CD4-positive, alpha-beta T cell (primary cell): ENCODE measurements around the gene SLC24A4. TPM values are rescaled to one million over a fixed set of nuclear protein-coding genes. Genes with fewer than 3 reads are reported as not detected.

Experiments
- ATAC-seq: fragments of 200-7000 bp; cut with Tn5 transposase; one replicate; pipeline ENCODE4 v1.10.0; 2022; ENCODE audit warnings: mild to moderate bottlenecking; ENCODE audit not compliant: poor library complexity
- CTCF ChIA-PET: fragments of 350-600 bp; sonication (Branson Sonifier 250); formaldehyde crosslinking; loops from one replicate; lab custom pipeline; 2021; ENCODE audit warnings: antibody characterized with exemption, inconsistent platforms; lab: Charles Lee
- POLR2A ChIA-PET: fragments of 350-600 bp; sonication (Branson Sonifier 250); formaldehyde crosslinking; loops from one replicate; lab custom pipeline; 2021; ENCODE audit warnings: antibody characterized with exemption, inconsistent platforms; lab: Charles Lee
- DNase-seq, 14 experiments: peaks; one replicate each; pipeline ENCODE4 v3.0.0-alpha.2; 2013 to 2020; ENCODE audit warnings: mixed read lengths in 2 of 14
- H3K27ac ChIP-seq, 2 donors: one replicate each; pipeline versions ENCODE4 v1.5.1 to v1.7.0; 2013; ENCODE audit warnings: low read length in 2 of 2, low read depth in 1 of 2, mild to moderate bottlenecking in 1 of 2
- H3K27me3 ChIP-seq, 2 experiments: 1 replicate in 1 of 2; 2 replicates in 1 of 2; pipeline versions ENCODE4 v1.6.1 to v1.7.0; 2013; ENCODE audit warnings: low read length in 2 of 2, control low read depth in 1 of 2, mild to moderate bottlenecking in 1 of 2, moderate library complexity in 1 of 2; ENCODE audit not compliant: insufficient read depth in 2 of 2, control insufficient read depth in 1 of 2
- H3K36me3 ChIP-seq: one replicate; pipeline ENCODE4 v1.6.1; 2013; ENCODE audit warnings: low read length, control low read depth; ENCODE audit not compliant: insufficient read depth
- H3K4me1 ChIP-seq: one replicate; pipeline ENCODE4 v1.6.1; 2013; ENCODE audit warnings: low read length, control low read depth; ENCODE audit not compliant: insufficient read depth
- H3K4me3 ChIP-seq: one replicate; pipeline ENCODE4 v1.5.1; 2013; ENCODE audit warnings: mild to moderate bottlenecking, low read length, moderate library complexity
- H3K9me3 ChIP-seq, 2 experiments: 1 replicate in 1 of 2; 2 replicates in 1 of 2; pipeline versions ENCODE4 v1.6.1 to v1.7.0; 2013; ENCODE audit warnings: low read length in 2 of 2, mild to moderate bottlenecking in 2 of 2, control low read depth in 1 of 2, moderate library complexity in 1 of 2; ENCODE audit not compliant: control insufficient read depth in 1 of 2, insufficient read depth in 1 of 2
- H3K27ac Mint-ChIP-seq: one replicate; pipeline ENCODE4 v1.8.0; 2020; ENCODE audit warnings: mixed read lengths
- H3K27me3 Mint-ChIP-seq: one replicate; pipeline ENCODE4 v1.8.0; 2021; ENCODE audit warnings: mixed read lengths
- H3K36me3 Mint-ChIP-seq: one replicate; pipeline ENCODE4 v1.8.0; 2021; ENCODE audit warnings: low read depth, mixed read lengths
- H3K4me1 Mint-ChIP-seq: one replicate; pipeline ENCODE4 v1.8.0; 2021; ENCODE audit warnings: low read depth, mixed read lengths
- H3K4me3 Mint-ChIP-seq: one replicate; pipeline ENCODE4 v1.8.0; 2020; ENCODE audit warnings: mild to moderate bottlenecking, mixed read lengths
- H3K9me3 Mint-ChIP-seq: one replicate; pipeline ENCODE4 v1.8.0; 2020; ENCODE audit warnings: mixed read lengths
- intact Hi-C, 2 experiments: fragments of 100-400 bp; cut with DNase I in 1 of 2; cut with micrococcal nuclease in 1 of 2; formaldehyde crosslinking; loops; one replicate each; pipeline versions ENCODE4 v1.15.1 to v1.9.0; 2023 to 2025; cut with DNase I, micrococcal nuclease
- total RNA-seq, 174 experiments: library from RNA in 2 of 174; stranded (reverse) in 2 of 174; gene quantifications; one replicate each; pipeline ENCODE4 v1.2.3 and lab custom pipeline; 2021 to 2026
- TF ChIP-seq, protein P1 (sequence below): fragments of 200-600 bp; IDR thresholded peaks from one replicate; pipeline ENCODE4 v1.8.0; 2022; ENCODE audit warnings: antibody characterized with exemption, mild to moderate bottlenecking

Gene SLC24A4
- total RNA-seq, 2 experiments from 2014 or later, result 0.11 to 0.19 TPM

DNA sequence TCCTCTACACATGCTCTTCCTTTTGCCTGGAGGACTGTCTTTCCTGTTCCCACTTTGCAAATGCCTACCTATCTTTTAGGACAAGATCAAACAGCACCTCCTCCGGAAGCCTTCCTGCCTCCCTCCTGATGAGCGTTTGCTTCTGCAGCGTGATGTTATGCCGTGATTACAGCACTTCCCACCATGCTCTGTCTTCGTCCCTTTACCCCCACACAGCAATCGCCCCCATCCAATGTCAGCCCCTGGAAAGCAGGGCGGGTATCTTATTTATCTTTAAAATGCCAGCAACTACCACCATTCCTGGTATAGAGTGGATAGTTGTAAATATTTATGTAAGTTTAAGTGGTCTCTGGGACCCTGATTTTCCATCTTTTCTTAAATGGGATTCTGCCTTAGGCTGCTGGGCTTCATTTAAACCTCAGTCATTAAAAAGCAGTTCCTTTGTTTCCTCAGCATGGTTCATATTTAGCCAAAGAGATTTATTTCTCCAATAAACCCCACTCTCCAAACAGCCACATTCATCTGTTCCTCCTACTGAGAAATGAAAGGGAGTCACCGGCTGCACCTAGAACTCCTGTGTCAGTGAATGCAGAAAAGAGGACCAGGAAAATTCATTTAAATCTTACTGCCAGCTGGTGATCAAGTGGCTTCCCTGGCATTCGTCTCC lies 33.8 kb upstream of the SLC24A4 start:
- intact Hi-C loops, result no loop called here
- H3K36me3 ChIP-seq, result no peaks in the 10 kb centered on the region
- Mint-ChIP-seq H3K36me3 (no peaks in the 10 kb centered on the region), H3K27me3 (no peaks in the 10 kb centered on the region), H3K4me1 (no peaks in the 10 kb centered on the region), H3K9me3 (no peaks in the 10 kb centered on the region), H3K27ac (no peak overlapping the region), H3K4me3 (no peak overlapping the region)
- H3K27me3 ChIP-seq, result no peaks in the 10 kb centered on the region
- ChIA-PET CTCF (no interaction called here), POLR2A (no interaction called here)
- no peaks in the 10 kb centered on the region for H3K9me3 ChIP-seq
- DNase-seq (no peak), ATAC-seq (no peak)
- TF ChIP-seq, protein P1, sequence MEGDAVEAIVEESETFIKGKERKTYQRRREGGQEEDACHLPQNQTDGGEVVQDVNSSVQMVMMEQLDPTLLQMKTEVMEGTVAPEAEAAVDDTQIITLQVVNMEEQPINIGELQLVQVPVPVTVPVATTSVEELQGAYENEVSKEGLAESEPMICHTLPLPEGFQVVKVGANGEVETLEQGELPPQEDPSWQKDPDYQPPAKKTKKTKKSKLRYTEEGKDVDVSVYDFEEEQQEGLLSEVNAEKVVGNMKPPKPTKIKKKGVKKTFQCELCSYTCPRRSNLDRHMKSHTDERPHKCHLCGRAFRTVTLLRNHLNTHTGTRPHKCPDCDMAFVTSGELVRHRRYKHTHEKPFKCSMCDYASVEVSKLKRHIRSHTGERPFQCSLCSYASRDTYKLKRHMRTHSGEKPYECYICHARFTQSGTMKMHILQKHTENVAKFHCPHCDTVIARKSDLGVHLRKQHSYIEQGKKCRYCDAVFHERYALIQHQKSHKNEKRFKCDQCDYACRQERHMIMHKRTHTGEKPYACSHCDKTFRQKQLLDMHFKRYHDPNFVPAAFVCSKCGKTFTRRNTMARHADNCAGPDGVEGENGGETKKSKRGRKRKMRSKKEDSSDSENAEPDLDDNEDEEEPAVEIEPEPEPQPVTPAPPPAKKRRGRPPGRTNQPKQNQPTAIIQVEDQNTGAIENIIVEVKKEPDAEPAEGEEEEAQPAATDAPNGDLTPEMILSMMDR, result no peak
- H3K4me1 ChIP-seq, result no peaks in the 10 kb centered on the region
- H3K4me3 ChIP-seq, result no peak overlapping the region
- no peak overlapping the region for H3K27ac ChIP-seq

DNA sequence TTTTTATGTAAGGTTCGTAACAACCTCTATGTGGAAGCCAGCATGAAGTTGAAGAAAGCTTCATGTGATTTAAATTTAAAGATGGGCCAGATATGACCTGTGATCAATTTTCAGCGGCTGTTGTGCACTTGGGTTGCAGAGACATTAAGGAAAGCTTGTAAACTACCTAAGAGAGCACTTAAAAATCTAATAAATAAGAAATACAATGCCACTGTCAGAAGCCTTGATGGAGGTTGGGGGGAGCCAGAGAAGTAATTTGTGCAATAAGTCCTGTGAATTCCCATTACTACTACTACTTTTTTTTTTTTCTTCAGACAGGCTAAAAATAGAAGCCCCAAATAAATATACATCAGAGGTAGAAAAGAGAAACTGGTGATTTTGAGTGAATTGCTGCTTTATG lies 30.3 kb upstream of the SLC24A4 start:
- TF ChIP-seq, protein P1, result no peak
- no peak overlapping the region for H3K4me3 ChIP-seq
- ChIA-PET POLR2A (no interaction called here), CTCF (no interaction called here)
- no peaks in the 10 kb centered on the region for H3K9me3 ChIP-seq
- H3K36me3 Mint-ChIP-seq, result no peaks in the 10 kb centered on the region
- H3K27me3 ChIP-seq, result no peaks in the 10 kb centered on the region
- no peak for ATAC-seq
- H3K36me3 ChIP-seq, result no peaks in the 10 kb centered on the region
- H3K4me3 Mint-ChIP-seq, result no peak overlapping the region
- H3K27me3 Mint-ChIP-seq, result peaks cover 14% of the 10 kb centered on the region
- no peak overlapping the region for H3K27ac Mint-ChIP-seq
- no peak for DNase-seq
- intact Hi-C loops, result no loop called here
- no peaks in the 10 kb centered on the region for H3K4me1 Mint-ChIP-seq
- H3K9me3 Mint-ChIP-seq, result no peaks in the 10 kb centered on the region
- H3K4me1 ChIP-seq, result no peaks in the 10 kb centered on the region
- H3K27ac ChIP-seq, result no peak overlapping the region

DNA sequence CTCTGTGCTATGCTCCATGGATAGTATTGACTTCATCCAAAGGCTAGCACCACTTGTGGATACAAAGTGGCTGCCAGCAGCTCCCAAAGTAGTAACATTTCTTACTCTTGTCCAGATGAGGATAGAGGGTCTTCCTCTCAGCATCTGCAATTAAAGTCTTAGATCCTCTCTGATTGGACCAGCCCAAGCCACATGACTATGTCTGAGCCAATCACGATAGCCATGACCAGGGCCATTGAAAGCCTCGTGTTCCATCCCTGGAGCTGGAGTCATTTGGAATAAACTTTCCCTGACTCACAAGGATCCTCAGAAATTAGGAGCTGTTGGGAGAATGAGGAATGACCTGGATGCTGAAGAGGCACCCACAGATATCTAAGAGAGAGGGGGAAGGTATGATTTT lies 28.5 kb upstream of the SLC24A4 start:
- TF ChIP-seq, protein P1, result no peak
- Histone ChIP-seq H3K4me3 (no peak overlapping the region), H3K9me3 (no peaks in the 10 kb centered on the region), H3K4me1 (no peaks in the 10 kb centered on the region), H3K27me3 (peaks cover 0 to 10% of the 10 kb centered on the region in 2 experiments), H3K27ac (no peak overlapping the region), H3K36me3 (no peaks in the 10 kb centered on the region)
- ChIA-PET POLR2A (no interaction called here), CTCF (no interaction called here)
- H3K27me3 Mint-ChIP-seq, result peaks cover 25% of the 10 kb centered on the region
- H3K9me3 Mint-ChIP-seq, result no peaks in the 10 kb centered on the region
- intact Hi-C loops, result no loop called here
- H3K4me3 Mint-ChIP-seq, result no peak overlapping the region
- H3K36me3 Mint-ChIP-seq, result no peaks in the 10 kb centered on the region
- no peak overlapping the region for H3K27ac Mint-ChIP-seq
- DNase-seq (no peak), ATAC-seq (no peak)
- H3K4me1 Mint-ChIP-seq, result no peaks in the 10 kb centered on the region
